ENCODE data around the gene FRMPD2. TPM values are rescaled to one million over a fixed set of nuclear protein-coding genes. Genes with fewer than 3 reads are reported as not detected.

Gene FRMPD2
- total RNA-seq, 1 experiment from 2014 or later = 0.30 TPM

DNA sequence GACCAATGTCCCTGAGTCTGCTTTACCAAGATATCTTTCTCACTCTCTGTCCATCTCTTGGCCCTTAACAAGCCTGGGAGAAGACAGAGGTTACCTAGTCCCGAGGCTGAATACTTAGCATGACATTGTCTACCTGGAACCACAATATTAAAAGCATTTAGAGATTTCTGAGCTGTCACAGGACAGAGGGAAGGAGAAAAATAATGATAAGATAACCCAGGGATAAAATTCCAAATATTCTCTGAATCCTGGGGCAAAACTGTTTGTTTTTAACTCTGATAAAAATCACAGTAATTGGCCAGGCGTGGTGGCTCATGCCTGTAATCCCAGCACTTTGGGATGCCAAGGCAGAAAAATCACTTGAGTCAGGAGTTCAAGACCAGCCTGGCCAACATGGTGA lies 19.9 kb upstream of the FRMPD2 start (continued):
- TF ChIP-seq, protein P1, sequence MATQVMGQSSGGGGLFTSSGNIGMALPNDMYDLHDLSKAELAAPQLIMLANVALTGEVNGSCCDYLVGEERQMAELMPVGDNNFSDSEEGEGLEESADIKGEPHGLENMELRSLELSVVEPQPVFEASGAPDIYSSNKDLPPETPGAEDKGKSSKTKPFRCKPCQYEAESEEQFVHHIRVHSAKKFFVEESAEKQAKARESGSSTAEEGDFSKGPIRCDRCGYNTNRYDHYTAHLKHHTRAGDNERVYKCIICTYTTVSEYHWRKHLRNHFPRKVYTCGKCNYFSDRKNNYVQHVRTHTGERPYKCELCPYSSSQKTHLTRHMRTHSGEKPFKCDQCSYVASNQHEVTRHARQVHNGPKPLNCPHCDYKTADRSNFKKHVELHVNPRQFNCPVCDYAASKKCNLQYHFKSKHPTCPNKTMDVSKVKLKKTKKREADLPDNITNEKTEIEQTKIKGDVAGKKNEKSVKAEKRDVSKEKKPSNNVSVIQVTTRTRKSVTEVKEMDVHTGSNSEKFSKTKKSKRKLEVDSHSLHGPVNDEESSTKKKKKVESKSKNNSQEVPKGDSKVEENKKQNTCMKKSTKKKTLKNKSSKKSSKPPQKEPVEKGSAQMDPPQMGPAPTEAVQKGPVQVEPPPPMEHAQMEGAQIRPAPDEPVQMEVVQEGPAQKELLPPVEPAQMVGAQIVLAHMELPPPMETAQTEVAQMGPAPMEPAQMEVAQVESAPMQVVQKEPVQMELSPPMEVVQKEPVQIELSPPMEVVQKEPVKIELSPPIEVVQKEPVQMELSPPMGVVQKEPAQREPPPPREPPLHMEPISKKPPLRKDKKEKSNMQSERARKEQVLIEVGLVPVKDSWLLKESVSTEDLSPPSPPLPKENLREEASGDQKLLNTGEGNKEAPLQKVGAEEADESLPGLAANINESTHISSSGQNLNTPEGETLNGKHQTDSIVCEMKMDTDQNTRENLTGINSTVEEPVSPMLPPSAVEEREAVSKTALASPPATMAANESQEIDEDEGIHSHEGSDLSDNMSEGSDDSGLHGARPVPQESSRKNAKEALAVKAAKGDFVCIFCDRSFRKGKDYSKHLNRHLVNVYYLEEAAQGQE (IDR thresholded peaks at IDR 0.05; ENCODE audit: low read depth) = no peak
- no peak for TF ChIP-seq EGR1 (IDR thresholded peaks at IDR 0.05; ENCODE audit: low read depth)
- TF ChIP-seq SP1 (IDR thresholded peaks at IDR 0.05; ENCODE audit: low read depth) = no peak
- TF ChIP-seq POLR2AphosphoS5 (IDR thresholded peaks at IDR 0.05; ENCODE audit: low read depth, low read length) = no peak
- TF ChIP-seq CEBPB (IDR thresholded peaks at IDR 0.05; ENCODE audit: low read depth) = no peak
- no peak for TF ChIP-seq EZH2 (IDR thresholded peaks at IDR 0.05)
- no peak for TF ChIP-seq RAD21 (IDR thresholded peaks at IDR 0.05; ENCODE audit: low read depth)
- TF ChIP-seq ELF1 (IDR thresholded peaks at IDR 0.05; ENCODE audit: borderline replicate concordance, low read depth) = no peak
- TF ChIP-seq JUND (IDR thresholded peaks at IDR 0.05) = no peak
- TF ChIP-seq SRF (IDR thresholded peaks at IDR 0.05; ENCODE audit: low read depth) = no peak

DNA sequence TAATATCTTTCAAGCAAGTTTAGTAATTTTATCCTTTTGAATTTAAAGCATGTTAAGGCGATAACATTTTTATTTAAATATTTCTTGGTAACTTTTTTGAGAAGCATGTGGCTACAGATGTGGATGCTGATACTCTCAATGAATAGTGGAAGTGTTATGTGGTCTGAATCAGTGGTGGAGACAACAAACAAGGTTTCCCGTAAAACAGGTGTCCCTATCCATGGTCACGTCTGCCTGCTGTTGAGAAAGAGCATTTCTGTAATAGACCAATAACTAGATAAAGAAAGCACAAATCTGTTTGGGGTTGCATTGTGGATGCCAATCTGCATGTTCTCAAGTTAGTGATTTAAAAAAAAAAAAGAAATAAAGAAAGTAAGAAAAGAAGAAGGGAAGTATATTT lies 18.1 kb upstream of the FRMPD2 start:
- Histone ChIP-seq H3K9me2 (ENCODE audit: insufficient read depth) (no peaks in the 10 kb centered on the region), H3K4me1 (ENCODE audit: control insufficient read depth in 1 of 2, insufficient read depth in 2 of 2, low read length in 2 of 2) (peaks cover 2 to 7% of the 10 kb centered on the region in 2 experiments; a peak in 2 of 4 replicates), H3K79me2 (ENCODE audit: insufficient read depth, low read length) (no peaks in the 10 kb centered on the region), H3K4me2 (ENCODE audit: low read length) (no peak overlapping the region), H3K9me3 (ENCODE audit: control insufficient read depth in 1 of 2, insufficient read depth in 1 of 2, low read depth in 1 of 2, low read length in 2 of 2) (no peaks in the 10 kb centered on the region), H3K27me3 (ENCODE audit: insufficient read depth, low read length) (no peaks in the 10 kb centered on the region), H3K36me3 (ENCODE audit: control insufficient read depth in 1 of 2, insufficient read depth in 2 of 2, low read length in 2 of 2) (no peaks in the 10 kb centered on the region), H3K27ac (ENCODE audit: low read depth, low read length) (no peak overlapping the region), H3K4me3 (replicated peaks in 1 of 2; ENCODE audit: low read depth in 1 of 2, low read length in 2 of 2) (no peak overlapping the region), H4K20me1 (ENCODE audit: insufficient read depth) (no peaks in the 10 kb centered on the region), H3K9ac (ENCODE audit: low read length) (no peak overlapping the region), H2AFZ (ENCODE audit: low read depth, low read length, poor library complexity, severe bottlenecking) (no peak overlapping the region)
- no peak for ATAC-seq
- no TSS peak for BruUV-seq (replicated peaks)
- DNase-seq (ENCODE audit: low read depth, low spot score) = no peak
- no peak for TF ChIP-seq ELF1 (IDR thresholded peaks at IDR 0.05; ENCODE audit: borderline replicate concordance, low read depth)
- TF ChIP-seq TCF7L2 (IDR thresholded peaks at IDR 0.05; ENCODE audit: borderline replicate concordance, extremely low read depth, insufficient read depth, insufficient read length) = no peak
- no peak for TF ChIP-seq FOSL1 (IDR thresholded peaks at IDR 0.05; ENCODE audit: low read depth)
- no peak for TF ChIP-seq CEBPB (IDR thresholded peaks at IDR 0.05; ENCODE audit: low read depth)
- no peak for TF ChIP-seq EZH2phosphoT487 (IDR thresholded peaks at IDR 0.05; ENCODE audit: borderline replicate concordance)
- intact Hi-C loops (cut with micrococcal nuclease) = no loop called here
- RAD21 ChIA-PET (ENCODE audit: low non-redundant PET in 1 of 2, low total read pairs in 2 of 2, uncharacterized antibody in 2 of 2, unreplicated experiment in 2 of 2) = no interaction called here
- POLR2A ChIA-PET = no interaction called here
- CTCF ChIA-PET = no interaction called here
